Right renal pelvis (tissue), 4 donors: Measurements from ENCODE around the gene L3MBTL4. TPM values are rescaled to one million over a fixed set of nuclear protein-coding genes. Genes with fewer than 3 reads are reported as not detected.
"Not testable (repeated sequence)": the region's sequence is repeated elsewhere in the genome, so short reads cannot be mapped to it uniquely, and the experiment has no call there.

Experiments used
- DNase-seq, 4 donors: peaks; one replicate each; pipeline ENCODE4 v3.0.0-alpha.2; 2013; ENCODE audit warnings: low read depth in 4 of 4, low spot score in 3 of 4, missing footprints in 1 of 4
- polyA plus RNA-seq, 4 donors: library from polyadenylated mRNA; unstranded; fragments of 120-200 nt; gene quantifications; one replicate each; pipeline ENCODE4 v1.2.1, GENCODE V29; 2013; ENCODE audit not compliant: insufficient read length in 4 of 4

The L3MBTL4 gene
- polyA plus RNA-seq, 4 donors = 5.0 to 6.2 (median 5.2) TPM

DNA sequence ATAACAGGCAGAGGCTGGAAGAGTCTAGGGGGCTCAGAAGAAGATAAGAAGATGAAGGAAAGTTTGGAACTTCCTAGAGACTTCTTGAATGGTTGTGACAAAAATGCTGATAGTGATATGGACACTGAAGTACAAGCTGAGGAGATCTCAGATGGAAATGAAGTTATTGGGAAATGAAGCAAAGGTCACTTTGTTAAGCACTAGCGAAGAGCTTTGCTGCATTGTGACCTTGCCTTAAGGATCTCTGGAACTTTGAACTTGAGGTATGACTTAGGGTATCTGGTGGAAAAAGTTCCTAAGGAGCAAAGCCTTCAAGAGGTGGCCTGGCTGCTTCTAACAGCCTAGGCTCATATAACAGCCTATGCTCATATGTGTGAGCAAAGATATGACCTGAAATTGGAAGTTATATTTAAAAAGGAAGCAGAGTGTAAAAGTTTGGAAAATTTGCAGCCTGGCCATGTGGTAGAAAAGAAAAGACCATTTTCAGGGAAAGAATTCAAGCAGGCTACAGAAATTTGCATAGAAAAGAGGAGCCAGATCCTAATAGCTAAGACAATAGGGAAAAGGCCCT lies 91.3 kb downstream of the L3MBTL4 start:
- no peak for DNase-seq

DNA sequence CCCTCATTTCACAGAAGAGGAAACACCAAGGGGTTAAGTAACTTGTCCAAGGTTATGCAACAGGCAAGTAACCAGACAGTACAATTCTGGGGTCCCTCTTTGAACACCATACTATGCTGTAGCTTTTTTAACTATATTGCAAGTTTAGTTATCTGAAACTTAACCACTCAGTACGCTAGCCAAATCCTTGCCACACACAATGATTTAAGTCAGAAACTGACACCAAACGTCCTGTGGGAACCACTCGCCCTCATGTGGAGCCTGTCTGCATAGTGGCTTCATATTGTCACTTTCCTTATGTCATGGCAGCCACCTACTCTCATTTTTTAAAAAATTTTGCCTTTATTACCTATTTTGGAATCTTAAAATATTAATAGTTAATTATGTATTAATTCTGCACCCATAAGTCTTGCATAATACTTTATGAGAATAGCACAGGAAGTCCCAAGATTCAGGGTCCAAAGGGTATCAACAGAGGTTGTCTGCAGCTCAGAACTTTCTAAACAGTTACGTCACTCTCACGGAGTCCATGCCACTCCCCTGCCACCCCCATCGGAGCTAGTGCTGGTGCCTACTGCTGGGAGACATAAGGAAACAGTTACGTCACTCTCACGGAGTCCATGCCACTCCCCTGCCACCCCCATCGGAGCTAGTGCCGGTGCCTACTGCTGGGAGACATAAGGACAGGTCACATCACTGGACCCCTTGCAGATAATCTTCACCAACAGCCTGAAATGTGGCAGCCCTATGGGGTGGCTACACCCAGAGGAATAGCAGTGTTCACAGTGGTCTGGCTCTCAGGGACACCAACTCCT lies 99.0 kb downstream of the L3MBTL4 start:
- no peak for DNase-seq

- DNase-seq = no peak
Measured at GRCh38 chr18:6313415-6313814, 101.3 kb downstream of the L3MBTL4 start.

DNA sequence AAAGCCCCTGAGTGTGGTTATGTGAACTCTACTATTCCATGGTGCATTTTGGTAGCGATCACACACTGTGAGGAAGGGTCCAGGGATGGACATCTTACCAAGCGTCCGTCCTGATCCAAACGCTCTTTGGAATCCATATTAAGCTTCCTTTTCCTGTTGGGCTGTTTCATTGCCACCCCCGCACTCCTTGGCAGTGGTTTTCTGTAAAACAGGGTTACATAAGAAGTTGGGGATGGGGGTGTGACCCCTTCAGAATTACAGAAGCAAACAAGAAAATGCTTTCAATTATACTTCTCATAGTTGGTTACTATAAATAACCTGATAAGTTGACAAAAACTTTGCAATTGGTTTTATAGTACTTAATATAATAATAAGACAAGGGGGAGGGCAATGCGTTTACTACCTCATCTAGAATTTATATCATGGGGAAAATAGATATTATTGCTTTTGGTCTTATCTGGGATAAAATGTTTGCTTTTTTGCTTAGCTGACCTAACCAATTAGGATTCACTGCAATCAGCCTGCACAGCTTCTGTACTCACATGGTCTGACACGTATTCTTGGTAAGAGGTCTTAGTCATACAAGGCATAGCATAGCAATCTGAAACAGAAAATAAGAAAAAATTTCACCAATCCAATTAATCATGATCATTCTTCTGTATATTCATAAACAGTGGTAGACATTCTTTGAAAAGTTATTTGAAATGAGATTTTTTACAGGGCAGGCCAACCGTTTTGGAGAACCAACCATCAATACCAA lies 103.1 kb downstream of the L3MBTL4 start:
- no peak for DNase-seq

GRCh38 chr18:6310714-6311113 lies 104.0 kb downstream of the L3MBTL4 start:
- DNase-seq = no peak

DNA sequence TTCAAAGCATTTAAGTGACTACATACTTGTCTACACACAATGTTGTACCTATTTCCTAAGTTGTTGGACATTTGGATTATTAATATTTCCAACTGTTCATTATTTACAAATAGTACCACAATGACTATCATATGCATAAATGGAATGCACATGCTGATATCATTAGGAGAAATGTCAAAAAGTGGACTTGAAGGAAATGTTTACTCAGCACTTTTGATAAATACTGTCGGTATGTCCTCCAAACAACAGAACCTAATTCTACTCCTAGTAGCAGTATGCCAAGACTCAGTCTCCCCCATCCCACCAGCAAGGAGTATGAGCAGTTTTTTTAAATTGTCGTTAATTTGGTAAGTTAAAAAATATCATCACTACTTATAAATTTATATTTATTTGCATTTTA lies 116.8 kb downstream of the L3MBTL4 start:
- no peak for DNase-seq

- no peak for DNase-seq
Measured at GRCh38 chr18:6294148-6294784, 120.4 kb downstream of the L3MBTL4 start.

DNA sequence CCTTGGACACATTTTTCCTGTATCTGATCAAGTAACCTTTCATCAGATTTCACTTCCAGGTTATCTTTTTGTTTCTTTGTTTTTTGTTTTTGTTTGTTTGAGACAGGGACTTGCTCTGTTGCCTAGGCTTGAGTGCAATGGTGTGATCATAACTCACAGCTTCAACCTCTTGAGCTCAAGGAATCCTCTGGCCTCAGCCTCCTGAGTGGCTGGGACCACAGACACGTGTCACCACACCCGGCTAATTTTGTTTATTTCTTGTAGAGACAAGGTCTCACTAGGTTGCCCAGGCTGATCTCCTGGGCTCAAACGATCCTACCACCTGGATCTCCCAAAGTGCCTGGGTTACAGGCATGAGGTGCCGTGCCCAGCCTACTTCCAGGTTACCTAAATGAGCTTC lies 124.9 kb downstream of the L3MBTL4 start:
- DNase-seq = no peak

DNA sequence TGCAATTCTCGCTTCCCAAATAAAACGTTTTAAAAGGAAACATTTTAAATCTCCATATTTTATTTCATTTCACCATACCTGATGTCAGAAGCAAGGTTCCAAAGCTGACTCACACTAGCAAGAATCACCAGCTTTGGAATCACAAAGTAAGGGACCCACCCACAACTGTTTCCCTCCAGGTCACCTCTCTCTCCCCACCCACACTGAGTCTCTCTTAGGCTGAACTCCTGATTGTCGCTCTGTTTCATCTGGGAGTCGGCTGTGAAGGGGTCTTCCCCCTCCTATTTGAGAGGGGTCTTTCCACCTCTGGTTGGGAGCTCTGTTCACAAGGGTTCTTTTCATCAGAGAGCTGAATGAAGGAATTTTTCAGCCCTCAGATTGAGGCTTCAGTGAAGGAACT lies 128.1 kb downstream of the L3MBTL4 start:
- DNase-seq = no peak

DNA sequence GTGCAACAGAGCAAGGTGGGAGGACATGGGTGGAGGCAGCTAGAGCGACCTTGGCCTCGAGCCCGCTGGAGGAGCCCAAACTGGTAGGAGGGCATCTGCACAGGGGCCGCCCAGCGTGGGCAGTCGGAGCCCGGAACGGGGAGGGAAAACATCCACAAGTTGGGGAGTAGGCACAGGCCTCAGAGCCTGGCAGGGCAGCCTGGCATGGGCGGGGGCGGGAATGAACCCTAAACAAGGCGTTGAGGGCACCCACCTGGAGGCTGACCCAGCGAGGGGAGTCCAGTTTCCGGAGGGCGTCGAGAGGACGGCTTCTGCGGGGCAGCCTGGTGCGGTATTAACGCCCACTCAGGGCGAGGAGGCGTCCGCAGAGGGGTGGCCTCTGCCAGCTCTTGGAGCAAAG lies 129.9 kb downstream of the L3MBTL4 start:
- no peak for DNase-seq

DNA sequence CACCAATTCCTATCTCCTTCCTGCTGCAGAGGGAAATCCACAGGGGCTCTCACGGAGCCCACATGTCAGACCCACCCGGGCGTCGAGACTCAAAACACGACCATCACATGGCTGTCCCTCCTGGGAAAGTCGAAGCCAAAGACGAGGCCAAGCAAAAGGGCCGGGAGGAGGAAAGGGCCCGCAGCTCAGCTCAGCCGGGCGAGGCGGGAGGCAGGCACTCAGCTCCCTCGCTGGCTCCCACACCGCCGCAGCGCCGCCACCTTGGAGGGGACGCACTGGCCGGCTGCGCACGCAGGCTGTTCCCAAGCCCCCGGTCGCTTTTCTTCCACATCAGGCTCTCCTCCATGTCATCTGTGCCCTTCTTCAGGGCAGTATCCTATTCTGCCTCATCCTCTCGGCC lies 130.4 kb downstream of the L3MBTL4 start:
- no peak for DNase-seq

DNA sequence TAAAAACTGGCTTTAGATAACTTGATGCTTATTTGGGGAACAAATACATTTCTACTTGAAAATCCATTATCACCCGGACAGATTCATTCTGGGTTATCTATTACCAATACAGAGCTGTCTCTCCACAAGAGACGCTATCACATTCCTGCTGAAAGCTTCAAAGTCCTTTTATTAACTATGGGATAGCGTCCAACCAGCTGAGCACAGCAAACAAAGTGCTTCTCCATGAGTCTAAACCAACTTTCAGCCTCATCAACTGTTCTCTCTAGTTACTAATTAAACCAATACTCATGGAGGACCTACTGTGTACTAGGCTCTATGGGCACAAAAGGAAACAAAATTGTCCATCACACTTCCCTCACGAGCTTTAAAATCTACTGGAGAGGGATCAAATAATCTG lies 132.8 kb downstream of the L3MBTL4 start:
- no peak for DNase-seq

- no peak for DNase-seq
Measured at GRCh38 chr18:6280211-6280743, 134.4 kb downstream of the L3MBTL4 start.

GRCh38 chr18:6279308-6279707 lies 135.4 kb downstream of the L3MBTL4 start:
- DNase-seq = no peak

- no peak for DNase-seq
Measured at GRCh38 chr18:6273423-6273822, 141.3 kb downstream of the L3MBTL4 start.

DNA sequence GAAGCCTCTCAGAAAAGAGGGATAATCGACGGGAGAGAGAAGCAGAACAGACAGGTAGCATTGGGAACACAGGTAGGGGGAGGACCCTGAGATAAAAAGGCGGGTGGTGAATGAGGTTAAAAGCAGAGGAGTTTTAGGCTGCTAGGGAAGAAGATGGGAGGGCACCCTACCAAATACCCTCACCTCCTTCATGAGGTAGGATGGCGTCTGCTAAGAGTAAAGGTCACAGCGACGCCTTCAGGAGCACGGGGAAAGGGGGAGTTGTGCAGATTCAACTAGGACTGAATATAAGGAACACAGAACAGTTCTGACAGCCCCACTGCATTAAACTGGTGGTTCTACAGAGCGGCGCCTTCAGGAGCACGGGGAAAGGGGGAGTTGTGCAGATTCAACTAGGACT lies 142.6 kb downstream of the L3MBTL4 start:
- not testable (repeated sequence) for DNase-seq

DNA sequence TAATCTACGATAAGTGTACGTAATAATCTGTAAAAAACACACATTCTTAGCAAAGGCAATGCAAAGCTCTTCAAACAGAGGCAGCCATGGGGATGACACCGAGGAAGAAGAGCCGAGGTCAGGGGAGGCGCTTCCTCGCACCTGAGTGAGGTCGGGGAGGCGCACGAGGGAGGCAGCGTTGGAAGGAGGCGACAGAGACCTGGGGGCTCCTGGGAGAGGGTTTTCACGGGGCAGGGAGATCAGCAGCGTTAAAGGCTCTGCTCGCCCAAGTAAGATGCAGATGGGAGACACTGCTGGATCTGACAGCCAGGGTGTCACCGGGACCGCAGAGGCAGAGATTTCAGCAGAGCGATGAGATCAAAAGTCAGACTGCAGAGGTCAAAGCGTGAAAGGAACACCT lies 143.1 kb downstream of the L3MBTL4 start:
- DNase-seq = no peak

DNA sequence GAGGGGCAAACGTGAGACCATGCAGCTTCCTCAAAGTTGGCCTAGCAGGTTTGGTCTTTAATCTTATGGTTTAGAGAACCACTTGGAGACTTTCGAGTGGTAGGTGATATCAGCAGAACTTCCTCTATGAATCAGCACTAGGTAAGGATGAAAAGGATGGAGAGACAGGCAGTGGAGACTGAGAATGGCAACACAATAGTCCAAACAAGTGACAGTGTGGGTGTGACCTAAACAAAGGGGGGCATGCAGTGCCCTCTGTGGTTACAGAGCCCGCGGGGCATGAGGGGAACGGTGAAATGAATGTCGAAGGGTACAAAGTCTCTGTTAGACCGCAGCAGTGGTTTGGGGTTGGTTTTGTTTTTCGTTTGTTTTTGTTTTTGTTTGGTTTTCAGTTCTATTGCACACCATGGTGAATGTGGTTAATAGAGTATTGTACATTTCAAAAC lies 143.9 kb downstream of the L3MBTL4 start:
- no peak for DNase-seq

GRCh38 chr18:6269660-6270332 lies 144.9 kb downstream of the L3MBTL4 start:
- no peak for DNase-seq

DNA sequence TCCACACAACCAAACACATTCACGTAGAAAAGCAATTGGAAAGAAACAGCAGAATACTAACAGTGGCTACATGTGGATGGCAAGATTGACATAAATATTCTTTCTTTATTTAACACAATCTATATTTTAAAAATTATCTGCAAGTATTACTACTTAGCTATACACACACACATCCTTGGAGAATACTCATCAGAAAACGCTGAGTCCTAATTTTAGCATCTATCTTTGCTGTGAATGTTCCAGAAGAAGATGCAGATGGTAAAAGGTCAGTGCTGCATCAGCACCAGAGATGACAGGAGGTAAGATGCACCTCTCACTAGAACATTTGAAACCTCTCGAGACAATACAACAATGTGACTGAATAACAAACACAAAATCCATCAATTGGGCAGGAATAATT lies 148.5 kb downstream of the L3MBTL4 start:
- no peak for DNase-seq
